OCI-LY1 (cell line): ENCODE data around the gene MCCC2.
"Not testable (repeated sequence)": the region's sequence is repeated elsewhere in the genome, so short reads cannot be mapped to it uniquely, and the experiment has no call there.

Experiments used
- H2AFZ ChIP-seq: fragments of 200-600 bp; sonication (generic), shearing (Covaris generic); 2 replicates; pipeline ENCODE4 v1.6.0; 2014; ENCODE audit warnings: antibody characterized with exemption, mild to moderate bottlenecking, low read length
- H3F3A ChIP-seq: fragments of 200-600 bp; sonication (generic), shearing (Covaris generic); 2 replicates; pipeline ENCODE4 v1.6.0; 2014; ENCODE audit warnings: mild to moderate bottlenecking, antibody characterized with exemption, low read length, moderate library complexity; ENCODE audit not compliant: insufficient read depth
- H3K27ac ChIP-seq: fragments of 200-600 bp; sonication (generic); 2 replicates; pipeline ENCODE4 v1.5.1; 2014; ENCODE audit warnings: low read length, mixed run types, mild to moderate bottlenecking, low read depth; ENCODE audit not compliant: poor library complexity, severe bottlenecking
- H3K27me3 ChIP-seq: fragments of 200-600 bp; sonication (generic); 2 replicates; pipeline ENCODE4 v1.6.0; 2014; ENCODE audit warnings: antibody characterized with exemption, mild to moderate bottlenecking, low read length, moderate library complexity; ENCODE audit not compliant: insufficient read depth
- H3K36me3 ChIP-seq: fragments of 200-600 bp; sonication (generic); 2 replicates; pipeline ENCODE4 v1.6.1; 2014; ENCODE audit warnings: mild to moderate bottlenecking, antibody characterized with exemption, low read length, moderate library complexity, mixed read lengths; ENCODE audit not compliant: insufficient read depth
- H3K4me1 ChIP-seq: fragments of 200-600 bp; sonication (generic); 2 replicates; pipeline ENCODE4 v1.5.1; 2014; ENCODE audit warnings: mild to moderate bottlenecking, low read length, moderate library complexity; ENCODE audit not compliant: insufficient read depth, severe bottlenecking
- H3K4me2 ChIP-seq: fragments of 200-600 bp; sonication (generic), shearing (Covaris generic); 2 replicates; pipeline ENCODE4 v1.6.1; 2014; ENCODE audit warnings: low read length
- H3K4me3 ChIP-seq: fragments of 200-600 bp; sonication (generic); 2 replicates; pipeline ENCODE4 v1.5.1; 2014; ENCODE audit warnings: low read length, low read depth, mild to moderate bottlenecking, mixed read lengths; ENCODE audit not compliant: poor library complexity, severe bottlenecking
- H3K79me2 ChIP-seq: fragments of 200-600 bp; shearing (Covaris generic); 2 replicates; pipeline ENCODE4 v1.6.1; 2016; ENCODE audit warnings: mixed run types, low read length, mixed read lengths; ENCODE audit not compliant: insufficient read depth
- H3K9ac ChIP-seq: fragments of 200-600 bp; sonication (generic), shearing (Covaris generic); 2 replicates; pipeline ENCODE4 v1.6.1; 2014; ENCODE audit warnings: mild to moderate bottlenecking, low read length, mixed read lengths
- H3K9me2 ChIP-seq: fragments of 200-600 bp; sonication (generic), shearing (Covaris generic); 2 replicates; pipeline ENCODE4 v1.6.1; 2014; ENCODE audit warnings: low read depth, mild to moderate bottlenecking, low read length, mixed read lengths
- H3K9me3 ChIP-seq: fragments of 200-600 bp; shearing (Covaris generic); 2 replicates; pipeline ENCODE4 v1.6.1; 2014; ENCODE audit warnings: low read length, mixed read lengths
- H4K20me1 ChIP-seq: fragments of 200-600 bp; sonication (generic), shearing (Covaris generic); 2 replicates; pipeline ENCODE4 v1.6.0; 2016; ENCODE audit warnings: mild to moderate bottlenecking, low read length; ENCODE audit not compliant: insufficient read depth
- EZH2 ChIP-seq: fragments of 200-600 bp; sonication (generic), shearing (Covaris generic); IDR thresholded peaks from 2 replicates; pipeline ENCODE4 v1.8.0; 2017; ENCODE audit warnings: borderline replicate concordance, mixed run types, mild to moderate bottlenecking, antibody characterized with exemption, low read length, moderate library complexity, mixed read lengths
- TF ChIP-seq, protein P1 (sequence below): fragments of 200-600 bp; sonication (generic), shearing (Covaris generic); IDR thresholded peaks from 2 replicates; pipeline ENCODE4 v1.5.1; 2017; ENCODE audit warnings: mild to moderate bottlenecking, antibody characterized with exemption, low read length, moderate library complexity, mixed read lengths

The MCCC2 gene

GRCh38 chr5:71563161-71563560 lies 24.0 kb upstream of the MCCC2 start:
- H3K9me2 ChIP-seq: no peaks in the 10 kb centered on the region
- H3F3A ChIP-seq: no peaks in the 10 kb centered on the region
- H3K36me3 ChIP-seq: peaks cover 66% of the 10 kb centered on the region
- no peak overlapping the region for H3K4me2 ChIP-seq
- no peaks in the 10 kb centered on the region for H3K4me1 ChIP-seq
- H3K9me3 ChIP-seq: no peaks in the 10 kb centered on the region
- H3K4me3 ChIP-seq: no peak overlapping the region
- H3K27ac ChIP-seq: no peak overlapping the region
- no peaks in the 10 kb centered on the region for H3K79me2 ChIP-seq
- no peaks in the 10 kb centered on the region for H3K27me3 ChIP-seq
- no peaks in the 10 kb centered on the region for H4K20me1 ChIP-seq
- no peak overlapping the region for H2AFZ ChIP-seq
- no peak overlapping the region for H3K9ac ChIP-seq
- TF ChIP-seq, protein P1, sequence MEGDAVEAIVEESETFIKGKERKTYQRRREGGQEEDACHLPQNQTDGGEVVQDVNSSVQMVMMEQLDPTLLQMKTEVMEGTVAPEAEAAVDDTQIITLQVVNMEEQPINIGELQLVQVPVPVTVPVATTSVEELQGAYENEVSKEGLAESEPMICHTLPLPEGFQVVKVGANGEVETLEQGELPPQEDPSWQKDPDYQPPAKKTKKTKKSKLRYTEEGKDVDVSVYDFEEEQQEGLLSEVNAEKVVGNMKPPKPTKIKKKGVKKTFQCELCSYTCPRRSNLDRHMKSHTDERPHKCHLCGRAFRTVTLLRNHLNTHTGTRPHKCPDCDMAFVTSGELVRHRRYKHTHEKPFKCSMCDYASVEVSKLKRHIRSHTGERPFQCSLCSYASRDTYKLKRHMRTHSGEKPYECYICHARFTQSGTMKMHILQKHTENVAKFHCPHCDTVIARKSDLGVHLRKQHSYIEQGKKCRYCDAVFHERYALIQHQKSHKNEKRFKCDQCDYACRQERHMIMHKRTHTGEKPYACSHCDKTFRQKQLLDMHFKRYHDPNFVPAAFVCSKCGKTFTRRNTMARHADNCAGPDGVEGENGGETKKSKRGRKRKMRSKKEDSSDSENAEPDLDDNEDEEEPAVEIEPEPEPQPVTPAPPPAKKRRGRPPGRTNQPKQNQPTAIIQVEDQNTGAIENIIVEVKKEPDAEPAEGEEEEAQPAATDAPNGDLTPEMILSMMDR: no peak
- no peak for TF ChIP-seq EZH2

DNA sequence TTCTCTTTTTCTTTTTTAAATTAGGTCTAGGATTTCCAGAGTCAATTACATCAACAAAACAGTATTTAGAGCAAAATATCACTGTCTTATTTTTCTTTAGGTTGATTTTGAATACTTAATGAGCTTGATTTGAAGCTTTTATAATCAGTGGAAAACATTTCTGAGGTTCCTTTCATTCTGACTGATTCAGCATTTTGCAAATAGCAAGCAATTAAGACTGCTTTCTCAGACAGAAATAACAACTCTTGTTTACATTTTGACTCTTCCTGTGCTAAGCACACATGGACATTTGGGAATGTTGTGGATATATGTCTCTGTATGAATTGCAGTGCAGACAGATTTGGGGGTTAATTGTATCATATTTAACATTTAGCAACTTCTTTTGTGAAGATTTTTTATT lies 22.2 kb upstream of the MCCC2 start:
- H3K9me2 ChIP-seq: no peaks in the 10 kb centered on the region
- no peak overlapping the region for H3K4me3 ChIP-seq
- H3K36me3 ChIP-seq: peaks cover 55% of the 10 kb centered on the region
- H3K9ac ChIP-seq: no peak overlapping the region
- no peaks in the 10 kb centered on the region for H3F3A ChIP-seq
- no peaks in the 10 kb centered on the region for H3K79me2 ChIP-seq
- H3K27ac ChIP-seq: no peak overlapping the region
- no peak overlapping the region for H2AFZ ChIP-seq
- H3K4me1 ChIP-seq: no peaks in the 10 kb centered on the region
- no peaks in the 10 kb centered on the region for H3K9me3 ChIP-seq
- H4K20me1 ChIP-seq: no peaks in the 10 kb centered on the region
- H3K4me2 ChIP-seq: no peak overlapping the region
- no peaks in the 10 kb centered on the region for H3K27me3 ChIP-seq
- no peak for TF ChIP-seq EZH2
- TF ChIP-seq, protein P1: no peak

DNA sequence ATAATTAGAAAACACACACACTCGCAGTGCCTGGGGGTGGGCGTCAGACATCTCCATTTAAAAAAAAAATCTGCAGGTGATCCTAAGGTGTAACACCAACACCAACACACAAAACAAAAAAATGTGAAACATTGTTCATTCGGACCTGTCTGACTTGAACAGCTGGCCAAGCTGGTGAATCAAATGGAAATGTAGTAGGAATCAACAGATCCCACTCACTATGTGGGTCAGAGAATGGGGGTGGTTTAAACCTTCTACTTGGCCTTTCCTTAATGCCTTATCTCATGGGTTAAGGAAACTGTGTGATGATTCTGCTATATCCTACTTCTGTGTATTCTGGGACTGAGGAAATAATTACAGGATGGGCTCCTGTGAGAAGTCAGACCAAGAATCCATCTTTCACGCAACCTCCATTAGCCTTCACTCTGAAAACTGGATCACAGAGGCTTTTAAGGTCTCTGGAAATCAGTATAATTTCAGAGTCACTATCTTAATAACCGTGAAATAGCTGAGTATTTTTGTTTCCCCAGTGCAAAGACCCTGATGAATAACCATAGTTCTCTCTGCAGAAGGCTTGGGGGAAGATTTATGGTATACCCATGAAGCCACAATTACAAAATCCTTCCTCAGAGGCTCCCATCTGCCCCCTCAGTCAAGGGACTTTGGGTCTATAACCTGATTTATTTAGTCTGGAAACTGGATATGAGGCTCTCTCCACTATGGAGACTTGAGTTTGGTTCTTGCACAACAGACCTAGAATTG lies 17.2 kb upstream of the MCCC2 start:
- H4K20me1 ChIP-seq: no peaks in the 10 kb centered on the region
- H3K4me2 ChIP-seq: no peak overlapping the region
- H3K27ac ChIP-seq: no peak overlapping the region
- no peaks in the 10 kb centered on the region for H3K9me3 ChIP-seq
- H3K9ac ChIP-seq: no peak overlapping the region
- H2AFZ ChIP-seq: no peak overlapping the region
- no peak overlapping the region for H3K4me3 ChIP-seq
- H3F3A ChIP-seq: no peaks in the 10 kb centered on the region
- no peaks in the 10 kb centered on the region for H3K9me2 ChIP-seq
- no peaks in the 10 kb centered on the region for H3K4me1 ChIP-seq
- H3K36me3 ChIP-seq: peaks cover 15% of the 10 kb centered on the region; the same call in 1 of the 2 replicates
- no peaks in the 10 kb centered on the region for H3K27me3 ChIP-seq
- no peaks in the 10 kb centered on the region for H3K79me2 ChIP-seq
- TF ChIP-seq, protein P1: no peak
- TF ChIP-seq EZH2: no peak

DNA sequence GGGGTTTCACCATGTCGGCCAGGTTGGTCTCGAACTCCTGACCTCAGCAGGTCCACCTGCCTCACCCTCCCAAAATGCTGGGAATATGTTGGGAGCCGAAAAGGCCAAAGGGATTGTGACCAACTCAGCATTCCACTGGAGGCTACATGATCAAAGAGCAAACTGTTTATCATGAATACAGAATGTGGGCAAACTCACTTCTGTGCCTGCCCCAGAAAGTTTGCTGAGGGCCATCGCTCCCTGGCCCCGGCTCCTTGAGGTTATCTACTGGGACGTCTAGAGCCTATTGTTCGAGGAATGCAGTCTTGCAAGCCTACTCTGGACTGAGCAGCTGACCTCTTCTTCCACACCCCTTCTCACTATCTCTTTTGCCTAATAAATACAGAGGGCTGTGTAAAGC lies 15.3 kb upstream of the MCCC2 start:
- H3K4me1 ChIP-seq, H3K36me3 ChIP-seq, H3K9ac ChIP-seq, H3K4me3 ChIP-seq, H3K9me3 ChIP-seq, H3K27me3 ChIP-seq, H4K20me1 ChIP-seq, H3K27ac ChIP-seq, H3K79me2 ChIP-seq, H3K9me2 ChIP-seq, H3F3A ChIP-seq, H2AFZ ChIP-seq, H3K4me2 ChIP-seq: not testable (repeated sequence)
